ENCODE data around the gene FUZ. TPM values are rescaled to one million over a fixed set of nuclear protein-coding genes. Genes with fewer than 3 reads are reported as not detected.
A peak's percentile ranks its signal among the peaks of the same experiment; 100 is the strongest.

Gene FUZ
- total and polyA plus RNA-seq, 2 of the 4 experiments (the other 2 are of a cell fraction) = 12.1 to 14.3 TPM

- DNase-seq (peak; percentile 91), ATAC-seq (ENCODE audit: low read depth) (peak; percentile 85)
- Histone ChIP-seq H2BK15ac (ENCODE audit: low read depth, low read length) (peak within 1 kb of the TSS; percentile 22; the same call in 1 of the 3 replicates), H3K4me3 (ENCODE audit: insufficient read depth, low read depth, low read length) (peak within 1 kb of the TSS; percentile 60), H2AK9ac (replicated peaks; ENCODE audit: low read depth, low read length, poor library complexity) (peak within 1 kb of the TSS; percentile 99), H3K18ac (ENCODE audit: low read depth, low read length) (peak within 1 kb of the TSS; percentile 74), H3K56ac (ENCODE audit: extremely low read depth, insufficient read depth, low read length) (peak within 1 kb of the TSS; percentile 88), H3K4ac (ENCODE audit: low read depth, low read length) (peak within 1 kb of the TSS; percentile 97), H3K9ac (ENCODE audit: low read depth, low read length) (peak within 1 kb of the TSS; percentile 90), H3K14ac (replicated peaks; ENCODE audit: low read depth, low read length) (peak within 1 kb of the TSS; percentile 98), H3K9me1 (ENCODE audit: insufficient read depth, low read length) (peaks cover 15% of the 10 kb centered on the region), H3K9me3 (ENCODE audit: control insufficient read depth, insufficient read depth, low read length) (no peaks in the 10 kb centered on the region), H2AFZ (replicated peaks; ENCODE audit: low read length, poor library complexity) (peak within 1 kb of the TSS; percentile 90), H3K23ac (ENCODE audit: low read depth, low read length) (peak within 1 kb of the TSS; percentile 87; the same call in 1 of the 2 replicates), H3K36me3 (ENCODE audit: control insufficient read depth, insufficient read depth, low read length) (peaks cover 16% of the 10 kb centered on the region; the same call in 1 of the 2 replicates), H3K27me3 (ENCODE audit: control insufficient read depth, insufficient read depth, low read length) (no peaks in the 10 kb centered on the region), H4K5ac (ENCODE audit: low read depth, low read length) (peak within 1 kb of the TSS; percentile 86), H2BK120ac (ENCODE audit: low read depth, low read length) (peak within 1 kb of the TSS; percentile 70), H4K8ac (ENCODE audit: low read depth in 2 of 2, low read length in 2 of 2) (peak within 1 kb of the TSS; percentile 92 to 94), H3K4me2 (ENCODE audit: low read depth, low read length) (peak within 1 kb of the TSS; percentile 94), H2AK5ac (ENCODE audit: low read depth, low read length) (peak within 1 kb of the TSS; percentile 96), H4K91ac (ENCODE audit: insufficient read depth, low read depth, low read length) (peak within 1 kb of the TSS; percentile 90), H2BK20ac (ENCODE audit: low read depth, low read length) (no peak within 1 kb of the TSS), H3K4me1 (ENCODE audit: control insufficient read depth, insufficient read depth, low read length) (peaks cover 16% of the 10 kb centered on the region), H3K27ac (ENCODE audit: insufficient read depth, low read length) (peak within 1 kb of the TSS; percentile 94), H4K20me1 (ENCODE audit: insufficient read depth, low read length) (peaks cover 49% of the 10 kb centered on the region), H3K79me1 (ENCODE audit: low read depth in 1 of 2, low read length in 2 of 2) (peaks cover 27 to 79% of the 10 kb centered on the region in 2 experiments), H2BK5ac (ENCODE audit: low read depth, low read length, poor library complexity, severe bottlenecking) (peak within 1 kb of the TSS; percentile 86)
- dilution Hi-C loops (cut with HindIII; ENCODE audit: low sequenced_read_pairs, unreplicated experiment) (no loop called here), intact Hi-C loops (cut with micrococcal nuclease) (no loop called here), in situ Hi-C loops (cut with MboI; ENCODE audit: low sequenced_read_pairs) (loop anchor here (10.0 kb wide), 1 partner anchor 166 kb away; the partner anchor contains the start of gene ADM5)
- WGBS, 2 experiments (ENCODE audit: extremely low coverage in 2 of 2, insufficient read length in 1 of 2) = 1% methylated on average over 53 of the region's 98 CpGs; no CpG with 5 or more reads in 1 of the 2 experiments
- BruUV-seq (replicated peaks) = no TSS peak
- CTCF ChIA-PET = no interaction called here
- POLR2A ChIA-PET (ENCODE audit: unreplicated experiment) = interaction anchor here (0.6 to 0.9 kb wide), 3 partner anchors 25 to 210 kb away, joined by 3 to 4 read pairs (median 4); no protein-coding TSS in a partner anchor
- no peak for TF ChIP-seq MAFK (IDR thresholded peaks at IDR 0.05; ENCODE audit: low read depth, low read length)
- no peak for TF ChIP-seq RAD21 (IDR thresholded peaks at IDR 0.05; ENCODE audit: low read length)
- no peak for TF ChIP-seq FOS (IDR thresholded peaks at IDR 0.05; ENCODE audit: low read depth, low read length)
- TF ChIP-seq USF2 (IDR thresholded peaks at IDR 0.05; ENCODE audit: low read depth, low read length) = no peak; the same call in 1 of the 2 replicates
- no peak for TF ChIP-seq MXI1 (IDR thresholded peaks at IDR 0.05; ENCODE audit: borderline replicate concordance, low read depth, low read length)
- peak; percentile 99; the same call in 1 of the 2 replicates for TF ChIP-seq CHD1 (IDR thresholded peaks at IDR 0.05; ENCODE audit: low read depth, low read length)
- TF ChIP-seq, protein P1, sequence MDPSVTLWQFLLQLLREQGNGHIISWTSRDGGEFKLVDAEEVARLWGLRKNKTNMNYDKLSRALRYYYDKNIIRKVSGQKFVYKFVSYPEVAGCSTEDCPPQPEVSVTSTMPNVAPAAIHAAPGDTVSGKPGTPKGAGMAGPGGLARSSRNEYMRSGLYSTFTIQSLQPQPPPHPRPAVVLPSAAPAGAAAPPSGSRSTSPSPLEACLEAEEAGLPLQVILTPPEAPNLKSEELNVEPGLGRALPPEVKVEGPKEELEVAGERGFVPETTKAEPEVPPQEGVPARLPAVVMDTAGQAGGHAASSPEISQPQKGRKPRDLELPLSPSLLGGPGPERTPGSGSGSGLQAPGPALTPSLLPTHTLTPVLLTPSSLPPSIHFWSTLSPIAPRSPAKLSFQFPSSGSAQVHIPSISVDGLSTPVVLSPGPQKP (IDR thresholded peaks at IDR 0.05; ENCODE audit: borderline replicate concordance, low read depth, low read length) = no peak
- no peak for TF ChIP-seq NFE2L2 (IDR thresholded peaks at IDR 0.05; ENCODE audit: low read depth, low read length)
- no peak for TF ChIP-seq RCOR1 (IDR thresholded peaks at IDR 0.05; ENCODE audit: insufficient replicate concordance, low read length)
- no peak for TF ChIP-seq RFX5 (IDR thresholded peaks at IDR 0.05; ENCODE audit: low read depth, low read length)
- TF ChIP-seq MAZ (IDR thresholded peaks at IDR 0.05; ENCODE audit: borderline replicate concordance, low read depth, low read length) = peak; percentile 89
- TF ChIP-seq BHLHE40 (IDR thresholded peaks at IDR 0.05; ENCODE audit: low read depth, low read length) = peak; percentile 96
- peak; percentile 84 for TF ChIP-seq POLR2A (IDR thresholded peaks at IDR 0.05; ENCODE audit: low read depth, low read length)
Measured at GRCh38 chr19:49850487-49851342, 37.6 kb upstream of the FUZ start, which contains the start of gene PTOV1. TSS of gene PTOV1 (plus strand) at chr19:49851159.

All from IMR-90 (cell line).